HG03108 (cell line): ENCODE data around the gene C19orf38.
"Not testable (repeated sequence)": the region's sequence is repeated elsewhere in the genome, so short reads cannot be mapped to it uniquely, and the experiment has no call there.

Source experiments
- ATAC-seq: cut with Tn5 transposase; IDR thresholded peaks from one replicate; pipeline ENCODE4 v1.9.1; 2021; ENCODE audit warnings: moderate library complexity; ENCODE audit not compliant: unreplicated experiment

C19orf38 gene

GRCh38 chr19:10872546-10873107 lies 24.4 kb downstream of the C19orf38 start:
- no peak for ATAC-seq

- no peak for ATAC-seq
Observed at GRCh38 chr19:10874024-10874423, 25.8 kb downstream of the C19orf38 start.

GRCh38 chr19:10876459-10877240 lies 28.4 kb downstream of the C19orf38 start:
- peak; percentile 62 for ATAC-seq

- ATAC-seq = not testable (repeated sequence)
Observed at GRCh38 chr19:10877608-10878007, 29.4 kb downstream of the C19orf38 start.

GRCh38 chr19:10878253-10878652 lies 30.0 kb downstream of the C19orf38 start:
- ATAC-seq = no peak

- no peak for ATAC-seq
Observed at GRCh38 chr19:10881403-10882107, 33.3 kb downstream of the C19orf38 start.

- no peak for ATAC-seq
Observed at GRCh38 chr19:10882108-10882457, 33.9 kb downstream of the C19orf38 start.

GRCh38 chr19:10884274-10884673 lies 36.1 kb downstream of the C19orf38 start:
- no peak for ATAC-seq

GRCh38 chr19:10885201-10886169 lies 37.3 kb downstream of the C19orf38 start:
- ATAC-seq = no peak

GRCh38 chr19:10887616-10888367 lies 39.6 kb downstream of the C19orf38 start:
- no peak for ATAC-seq

GRCh38 chr19:10888421-10888866 lies 40.2 kb downstream of the C19orf38 start:
- no peak for ATAC-seq

- ATAC-seq = no peak
Observed at GRCh38 chr19:10889880-10890279, 41.7 kb downstream of the C19orf38 start.

GRCh38 chr19:10891405-10892086 lies 43.3 kb downstream of the C19orf38 start:
- ATAC-seq = no peak

- no peak for ATAC-seq
Observed at GRCh38 chr19:10892256-10892655, 44.0 kb downstream of the C19orf38 start.

GRCh38 chr19:10894911-10895213 lies 46.6 kb downstream of the C19orf38 start:
- no peak for ATAC-seq

- no peak for ATAC-seq
Observed at GRCh38 chr19:10895363-10895762, 47.1 kb downstream of the C19orf38 start.

GRCh38 chr19:10895920-10896319 lies 47.7 kb downstream of the C19orf38 start:
- no peak for ATAC-seq

GRCh38 chr19:10896851-10897526 lies 48.8 kb downstream of the C19orf38 start:
- no peak for ATAC-seq

GRCh38 chr19:10898633-10899032 lies 50.4 kb downstream of the C19orf38 start:
- no peak for ATAC-seq
